ENCODE results near the gene NRL.

NRL gene

DNA sequence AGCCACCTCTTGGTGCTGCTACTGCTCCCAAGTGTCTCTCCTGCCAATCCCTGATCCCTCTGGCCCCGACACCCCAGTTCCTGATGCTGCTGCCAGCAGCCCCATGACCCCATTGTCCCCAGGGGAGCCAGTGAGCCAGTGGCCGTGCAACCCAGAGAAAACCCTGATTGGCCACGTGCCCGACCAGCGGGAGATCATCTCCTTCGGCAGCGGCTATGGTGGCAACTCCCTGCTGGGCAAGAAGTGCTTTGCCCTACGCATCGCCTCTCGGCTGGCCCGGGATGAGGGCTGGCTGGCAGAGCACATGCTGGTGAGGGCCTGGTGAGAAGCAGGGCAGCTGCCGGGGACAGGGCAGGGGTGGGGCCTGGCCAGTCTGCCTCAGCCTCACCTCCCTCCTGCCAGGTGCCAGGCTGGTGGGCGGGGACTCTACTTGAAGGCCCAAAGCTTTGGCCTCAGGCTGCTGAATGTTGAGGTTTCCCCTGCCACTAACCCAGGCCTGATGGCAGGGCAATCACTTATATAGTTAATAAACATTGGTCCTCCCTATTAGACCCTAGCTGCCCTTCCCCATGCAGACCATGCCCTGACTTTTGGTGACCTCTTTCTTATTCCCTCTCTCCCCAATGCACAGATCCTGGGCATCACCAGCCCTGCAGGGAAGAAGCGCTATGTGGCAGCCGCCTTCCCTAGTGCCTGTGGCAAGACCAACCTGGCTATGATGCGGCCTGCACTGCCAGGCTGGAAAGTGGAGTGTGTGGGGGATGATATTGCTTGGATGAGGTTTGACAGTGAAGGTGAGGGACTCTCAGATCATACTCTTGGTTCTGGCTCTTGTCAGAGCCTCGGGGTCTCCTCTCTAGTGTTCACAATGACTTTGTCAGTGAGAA lies 15.6 kb downstream of the NRL start:
- DNase-seq (ENCODE audit: low read depth) = no peak

DNA sequence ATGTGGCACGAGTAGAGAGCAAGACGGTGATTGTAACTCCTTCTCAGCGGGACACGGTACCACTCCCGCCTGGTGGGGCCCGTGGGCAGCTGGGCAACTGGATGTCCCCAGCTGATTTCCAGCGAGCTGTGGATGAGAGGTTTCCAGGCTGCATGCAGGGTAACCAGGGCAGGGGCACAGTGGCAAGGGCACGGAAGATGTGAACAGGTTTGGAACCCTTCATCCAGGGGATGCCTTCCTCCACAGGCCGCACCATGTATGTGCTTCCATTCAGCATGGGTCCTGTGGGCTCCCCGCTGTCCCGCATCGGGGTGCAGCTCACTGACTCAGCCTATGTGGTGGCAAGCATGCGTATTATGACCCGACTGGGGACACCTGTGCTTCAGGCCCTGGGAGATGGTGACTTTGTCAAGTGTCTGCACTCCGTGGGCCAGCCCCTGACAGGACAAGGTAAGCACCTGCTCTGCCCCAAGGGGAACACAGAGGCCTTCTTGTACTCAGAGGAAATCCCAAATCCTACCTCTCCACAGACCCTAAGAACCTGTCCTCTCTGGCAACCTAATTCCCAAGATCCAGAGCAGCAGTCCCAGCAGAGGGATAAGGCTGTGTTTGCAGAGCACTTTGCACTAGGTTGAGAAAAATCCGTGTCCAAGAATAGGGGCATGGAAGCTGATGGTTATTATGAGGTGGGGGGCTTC lies 16.4 kb downstream of the NRL start:
- DNase-seq (ENCODE audit: low read depth) = no peak

DNA sequence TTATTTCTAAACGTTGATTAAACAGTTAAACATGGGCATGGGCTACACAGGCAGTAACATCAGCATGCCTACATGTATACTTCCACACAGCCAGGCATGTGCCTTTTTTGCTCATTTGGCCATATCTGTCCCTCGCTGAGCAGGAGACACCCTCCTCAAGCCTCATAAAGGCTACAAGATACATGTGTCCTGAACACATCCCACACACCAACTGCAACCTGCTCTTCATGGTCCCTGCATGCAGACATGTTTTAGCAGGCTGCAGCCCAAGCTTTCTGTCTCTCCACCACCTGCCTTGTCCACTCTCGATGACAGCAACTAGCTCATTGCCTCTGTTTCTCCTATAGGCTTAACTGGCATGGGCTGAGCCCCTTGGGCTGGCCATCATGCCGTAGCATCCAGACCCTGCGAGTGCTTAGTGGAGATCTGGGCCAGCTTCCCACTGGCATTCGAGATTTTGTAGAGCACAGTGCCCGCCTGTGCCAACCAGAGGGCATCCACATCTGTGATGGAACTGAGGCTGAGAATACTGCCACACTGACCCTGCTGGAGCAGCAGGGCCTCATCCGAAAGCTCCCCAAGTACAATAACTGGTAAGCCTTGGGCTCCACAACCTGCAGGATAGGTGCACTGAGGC lies 18.1 kb downstream of the NRL start:
- no peak for DNase-seq (ENCODE audit: low read depth)

DNA sequence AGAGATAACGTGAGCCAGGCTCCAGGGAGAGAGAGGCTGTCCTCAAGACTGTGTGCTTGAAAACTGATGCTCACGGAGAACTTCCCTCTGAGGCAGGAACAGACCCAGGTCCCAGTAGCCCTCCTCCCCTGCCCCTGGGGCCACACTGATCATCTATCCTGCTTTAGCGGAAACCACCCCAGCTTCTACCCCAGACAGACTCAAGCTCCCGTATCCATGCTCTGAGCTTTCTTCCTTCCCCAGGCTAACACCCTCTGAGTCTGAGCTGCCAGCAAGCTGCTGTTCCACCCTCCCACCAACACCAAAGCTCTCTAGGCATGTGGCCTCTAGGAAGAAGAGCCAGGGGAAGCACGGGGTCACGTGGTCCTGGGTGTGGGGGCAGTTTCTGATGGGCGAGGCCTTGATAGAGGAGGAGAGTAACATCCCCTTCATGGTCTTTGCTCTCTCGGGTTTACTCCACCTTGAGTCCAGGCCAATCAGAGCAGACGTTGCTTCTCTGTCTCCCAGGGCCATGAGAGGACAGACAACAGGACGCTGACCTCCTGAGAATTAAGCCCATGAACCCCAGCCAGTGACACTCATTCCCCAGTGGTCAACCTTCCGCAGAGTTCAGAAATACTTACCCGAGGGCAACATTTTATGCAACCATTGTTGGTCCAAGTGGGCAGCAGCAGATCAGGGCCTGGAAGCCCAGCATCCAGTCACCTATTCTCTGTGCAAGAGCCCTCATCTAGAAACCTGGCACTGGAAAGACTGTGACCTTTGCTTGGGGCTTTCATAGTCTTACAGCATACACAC lies 19.3 kb downstream of the NRL start:
- DNase-seq (ENCODE audit: low read depth) = no peak

DNA sequence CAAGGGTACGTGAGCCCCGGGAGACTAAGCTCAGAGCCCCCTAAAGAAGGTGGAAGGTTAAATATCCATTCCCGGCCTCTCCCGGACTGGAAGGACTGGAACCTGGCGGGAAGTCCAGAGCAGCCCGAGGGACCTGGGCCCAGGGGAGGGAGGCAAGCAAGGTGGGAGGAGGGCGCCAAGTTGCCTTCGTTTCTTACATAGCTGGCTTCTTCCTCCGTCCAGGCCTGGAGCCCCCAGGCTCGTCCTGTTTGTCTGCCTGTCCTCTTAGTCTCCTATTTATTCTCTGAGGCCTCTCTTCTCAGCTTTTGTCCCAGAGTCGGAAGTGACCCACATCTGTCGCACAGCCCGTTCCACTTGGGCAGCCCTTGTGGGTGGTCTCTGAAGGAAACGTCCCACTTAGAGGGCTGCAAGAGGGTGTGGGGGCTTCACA lies 19.9 kb downstream of the NRL start:
- no peak for DNase-seq (ENCODE audit: low read depth)

DNA sequence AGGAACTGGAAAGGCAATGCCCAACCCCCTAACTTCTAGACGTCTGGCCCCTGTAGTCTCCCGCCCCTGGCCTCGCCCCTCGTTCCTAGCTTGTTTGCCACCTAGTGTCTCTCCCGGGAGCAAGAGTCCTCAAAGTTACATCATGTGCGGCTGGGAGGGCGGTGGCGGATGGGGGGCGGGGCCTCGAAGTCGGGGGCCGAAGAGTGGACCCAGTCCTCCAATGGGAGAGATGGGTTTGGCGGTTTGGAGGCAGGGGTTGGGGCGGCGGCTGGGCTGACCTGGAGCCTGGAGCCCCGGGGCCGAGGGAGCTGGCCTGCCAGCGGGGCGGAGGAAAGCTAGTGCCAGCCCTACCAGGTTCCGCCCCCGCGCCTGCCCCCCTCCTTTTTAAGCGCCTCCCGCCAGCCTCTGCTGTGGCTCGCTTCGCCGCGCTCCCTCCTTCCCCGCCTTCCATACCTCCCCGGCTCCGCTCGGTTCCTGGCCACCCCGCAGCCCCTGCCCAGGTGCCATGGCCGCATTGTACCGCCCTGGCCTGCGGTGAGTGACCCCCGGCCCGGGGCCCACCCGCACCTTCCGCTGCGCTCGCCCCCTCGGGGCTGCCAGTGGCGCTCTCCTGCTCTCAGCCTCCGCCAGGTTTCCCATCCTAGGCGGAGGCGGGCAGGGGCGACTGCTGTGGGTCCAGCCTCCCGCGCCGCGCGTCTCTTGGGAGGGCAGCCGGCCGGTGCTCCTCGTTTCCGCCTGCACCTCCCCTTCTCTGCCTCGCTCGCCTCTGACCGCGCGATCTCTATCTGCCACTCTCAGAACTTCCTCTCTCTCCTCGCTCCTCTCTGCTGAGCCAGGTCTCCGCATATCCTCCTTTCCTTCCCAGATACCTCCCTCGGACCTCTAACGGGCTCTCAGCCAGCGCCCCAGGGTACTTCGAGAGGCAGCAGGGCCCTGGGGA lies 20.6 kb downstream of the NRL start, which contains the start of gene PCK2:
Gene PCK2 (plus strand): TSS at position 411 of the 940 bp plus-strand sequence. CDS start 95 bp downstream, at position 506.
- peak; percentile 69 for DNase-seq (ENCODE audit: low read depth)

DNA sequence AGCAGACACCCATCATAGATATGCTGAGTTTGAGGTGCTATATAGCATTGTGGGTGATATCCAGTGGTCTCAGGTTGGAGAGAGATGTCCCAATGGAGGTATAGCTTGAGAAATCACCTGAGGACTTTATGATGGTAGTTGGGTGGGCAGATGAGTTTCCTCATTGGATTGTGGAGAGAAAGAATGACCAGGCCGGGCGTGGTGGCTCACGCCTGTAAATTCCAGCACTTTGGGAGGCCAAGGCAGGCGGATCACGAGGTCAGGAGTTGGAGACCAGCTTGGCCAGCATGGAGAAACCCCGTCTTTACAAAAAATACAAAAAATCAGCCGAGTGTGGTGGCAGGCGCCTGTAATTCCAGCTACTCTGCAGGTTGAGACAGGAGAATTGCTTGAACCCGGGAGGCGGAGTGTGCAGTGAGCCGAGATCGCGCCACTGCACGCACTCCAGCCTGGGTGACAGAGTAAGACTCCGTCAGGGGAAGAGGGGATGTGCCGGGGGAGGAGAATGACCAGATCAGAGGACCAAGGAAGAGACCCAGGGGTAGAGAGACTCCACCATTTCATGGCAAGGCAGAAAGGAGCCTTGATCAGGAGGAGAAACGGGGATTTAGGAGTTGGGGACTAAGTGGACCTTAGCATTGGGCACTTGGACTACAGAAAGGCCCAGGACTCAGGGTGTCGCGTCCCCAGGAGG lies 21.4 kb downstream of the NRL start:
- DNase-seq (ENCODE audit: low read depth) = no peak

DNA sequence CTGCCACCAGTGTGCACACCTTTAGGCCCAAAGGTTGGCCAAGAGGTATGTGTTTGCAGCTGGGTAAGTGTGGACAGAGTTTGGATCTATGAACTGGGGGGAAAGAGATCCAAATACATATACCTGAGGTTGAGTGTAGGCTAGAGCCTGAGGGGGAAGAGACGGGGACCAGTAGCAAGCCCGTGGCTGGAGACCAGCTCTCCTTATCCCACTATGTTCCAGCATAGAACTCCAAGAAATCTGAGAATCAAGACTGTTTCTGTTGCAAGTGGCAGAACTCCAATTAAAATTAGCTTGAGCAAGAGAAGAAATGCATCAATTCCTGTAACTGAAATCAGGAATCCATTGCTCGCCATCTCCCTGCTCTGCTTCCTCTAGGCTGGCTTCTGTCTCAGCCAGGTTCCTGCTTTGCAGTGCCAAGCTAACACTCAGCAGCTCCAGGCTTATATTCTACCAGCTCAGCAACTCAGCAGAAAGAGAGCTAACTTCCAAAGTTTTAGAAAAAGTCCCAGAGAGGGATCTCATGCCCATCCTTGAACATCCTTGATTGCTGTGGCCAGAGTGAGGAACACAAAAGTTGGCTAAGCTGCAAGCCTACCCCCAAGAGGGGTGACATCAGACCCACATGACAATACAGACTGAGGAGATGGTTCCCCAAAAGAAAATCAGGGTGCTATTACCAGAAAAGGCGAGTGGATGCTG lies 22.1 kb downstream of the NRL start:
- DNase-seq (ENCODE audit: low read depth) = no peak

DNA sequence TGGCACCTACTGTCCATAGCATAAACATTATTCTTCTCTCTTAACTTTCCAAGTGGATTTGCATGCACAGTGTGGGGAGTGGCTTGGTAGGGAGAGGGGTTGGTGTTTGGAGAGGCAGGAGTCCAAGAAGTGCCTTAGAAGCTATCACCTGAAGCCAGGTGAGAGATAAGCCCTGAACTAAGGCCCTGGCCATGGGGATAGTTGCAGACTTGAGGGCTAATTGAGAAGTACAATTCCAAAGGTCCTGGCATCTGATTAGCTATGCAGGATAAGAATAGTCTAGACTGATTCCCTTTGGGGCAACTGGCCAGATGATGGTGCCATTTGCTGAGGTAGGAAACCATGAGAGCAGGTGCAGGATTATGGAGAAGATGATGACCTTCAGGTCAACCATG lies 22.6 kb downstream of the NRL start:
- no peak for DNase-seq (ENCODE audit: low read depth)

DNA sequence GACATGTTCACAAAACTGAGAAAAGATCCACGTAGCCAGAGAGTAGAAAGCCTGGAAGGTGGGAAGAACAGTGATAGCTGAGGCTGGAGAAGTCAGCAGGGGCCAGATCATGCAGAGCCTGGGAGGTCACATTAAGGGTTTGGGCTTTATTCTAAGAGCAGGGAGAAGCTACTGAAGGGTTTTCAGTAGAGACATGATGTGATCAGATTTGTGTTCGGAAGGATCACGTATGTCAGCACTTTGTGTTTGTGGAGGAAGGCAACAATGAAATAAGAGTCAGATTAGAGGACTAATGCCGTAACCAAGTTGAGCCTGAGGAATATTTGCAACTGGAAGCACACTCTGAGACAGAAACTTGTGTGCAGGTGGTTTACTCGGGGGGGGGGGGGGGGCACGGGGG lies 24.9 kb downstream of the NRL start:
- no peak for DNase-seq (ENCODE audit: low read depth)

DNA sequence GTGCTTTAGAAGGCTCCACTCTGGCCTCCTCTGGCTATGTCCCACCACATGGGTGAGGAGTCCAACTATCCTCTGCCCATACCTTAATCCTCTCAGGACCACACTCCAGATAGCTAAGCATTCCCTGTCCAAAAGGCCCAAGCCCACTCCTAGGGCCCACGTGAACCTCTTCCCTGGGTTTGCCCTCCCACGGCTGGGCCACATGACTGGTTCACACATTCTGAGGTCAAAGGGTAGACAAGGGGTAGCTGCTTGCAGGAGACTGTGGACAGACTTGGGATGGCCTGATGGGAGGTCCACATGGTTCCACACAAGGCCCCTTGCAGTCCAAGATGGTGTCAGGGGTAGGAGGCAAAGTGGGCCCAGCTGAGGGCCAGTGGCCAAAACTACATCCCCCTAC lies 26.7 kb downstream of the NRL start:
- DNase-seq (ENCODE audit: low read depth) = no peak

DNA sequence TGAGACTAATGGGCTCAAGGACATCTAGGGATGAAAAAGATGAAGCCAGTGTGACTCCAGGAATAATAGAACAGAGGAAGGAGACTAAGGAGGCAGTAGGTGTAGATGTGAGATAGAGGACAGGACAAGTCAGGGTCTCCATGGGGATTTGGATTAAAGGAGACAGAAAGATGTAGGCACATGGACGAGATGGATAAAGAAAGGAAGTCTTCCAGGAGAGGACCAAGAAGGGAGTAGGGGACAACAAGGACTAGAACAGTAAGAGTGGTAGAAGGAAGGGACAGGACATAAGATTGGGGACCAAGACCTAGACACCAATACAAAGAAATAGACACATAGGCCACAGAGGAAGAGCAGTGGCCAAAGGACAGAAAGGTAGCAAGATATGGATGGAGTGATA lies 27.7 kb downstream of the NRL start:
- no peak for DNase-seq (ENCODE audit: low read depth)

DNA sequence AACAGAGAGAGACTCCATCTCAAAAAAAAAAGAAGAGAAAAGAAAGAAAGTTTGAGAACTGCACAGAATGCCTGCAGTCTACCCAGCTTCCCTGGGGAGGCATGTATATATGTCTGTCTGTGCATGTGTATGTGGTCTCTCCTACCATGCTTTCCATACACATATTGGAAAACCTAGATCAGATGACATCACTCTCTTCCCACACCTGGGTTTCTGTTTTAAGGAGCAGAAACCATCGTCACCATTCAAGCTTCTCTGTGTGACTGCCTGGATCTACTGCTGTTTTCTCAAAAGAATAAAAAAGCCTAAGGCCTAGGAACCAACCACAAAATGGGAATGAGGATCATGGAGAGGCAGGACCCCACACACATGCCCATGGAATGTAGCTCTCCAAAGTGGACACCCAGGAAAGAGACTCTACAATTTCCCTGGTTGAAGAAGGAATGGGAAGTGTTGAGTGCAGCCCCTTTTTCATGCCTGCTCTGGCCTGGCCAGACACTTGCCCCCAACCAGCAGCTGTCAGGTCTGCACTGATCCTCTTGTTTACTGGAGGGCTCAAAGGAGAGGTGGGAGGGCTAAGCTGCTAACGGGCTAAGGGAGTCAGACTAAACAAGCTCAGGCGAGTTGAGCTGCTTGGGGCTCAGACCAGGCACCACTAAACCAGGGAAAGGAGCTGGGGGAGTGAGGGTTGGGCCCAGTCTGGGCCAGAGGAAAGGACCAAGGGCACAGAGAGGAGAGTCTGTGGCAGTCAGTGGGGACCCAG lies 28.4 kb downstream of the NRL start:
- no peak for DNase-seq (ENCODE audit: low read depth)

DNA sequence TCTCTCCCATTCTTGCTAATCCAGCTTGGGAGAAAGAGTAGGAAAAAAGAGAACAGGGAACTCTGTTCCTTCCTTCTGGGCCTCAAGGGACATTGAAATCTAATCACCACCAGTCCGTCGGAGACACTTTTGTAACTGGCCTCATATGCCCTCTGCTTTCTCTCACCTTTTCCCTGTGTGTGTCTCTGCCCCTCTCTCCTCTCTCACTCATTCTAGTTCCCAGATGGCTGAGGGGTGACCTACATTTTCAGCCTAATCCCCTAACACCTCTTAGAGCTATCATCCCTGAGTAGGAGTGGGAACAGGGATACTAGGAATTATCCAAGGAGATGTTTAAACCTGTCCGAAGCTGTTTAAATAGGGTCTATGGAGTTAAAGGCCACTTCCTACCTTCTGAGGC lies 29.5 kb downstream of the NRL start:
- DNase-seq (ENCODE audit: low read depth) = no peak

DNA sequence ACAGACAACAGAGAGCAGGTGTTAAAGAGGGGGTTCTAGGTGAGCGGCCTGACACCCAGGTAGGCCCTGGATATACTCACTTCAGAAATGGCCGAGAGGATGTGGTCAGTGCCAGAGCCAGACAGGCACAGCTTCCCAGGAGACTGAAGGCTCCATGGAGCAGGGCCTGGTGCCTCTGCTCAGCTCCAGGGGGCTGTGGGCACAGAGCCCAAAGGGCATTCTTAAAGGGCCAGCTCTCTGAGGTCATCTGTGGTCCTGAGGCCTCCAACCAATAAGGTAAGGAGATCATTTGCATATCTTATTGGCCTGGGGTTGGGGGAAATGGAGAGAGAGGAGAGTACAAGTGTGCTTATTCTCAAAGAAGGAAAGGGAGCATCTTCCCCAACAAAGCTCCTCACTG lies 30.3 kb downstream of the NRL start:
- no peak for DNase-seq (ENCODE audit: low read depth)

DNA sequence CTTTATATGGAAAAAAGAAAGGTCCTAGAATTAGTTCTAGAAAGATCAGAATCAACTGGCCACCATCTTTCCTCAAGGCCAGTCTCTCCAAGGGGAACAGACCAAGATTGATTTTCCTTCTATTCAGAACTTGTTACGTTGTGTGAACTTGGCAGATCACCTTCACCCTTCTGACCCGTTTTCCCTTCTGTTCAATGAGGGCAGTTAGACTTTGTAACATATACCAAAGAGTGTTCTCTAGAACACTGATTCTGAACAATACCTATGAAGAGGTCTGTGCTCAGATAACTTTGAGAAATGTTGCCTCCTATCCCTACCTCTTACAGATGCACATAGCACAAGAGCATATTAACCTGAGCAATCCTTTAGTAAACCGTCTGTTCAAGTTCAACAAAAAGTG lies 31.3 kb downstream of the NRL start:
- no peak for DNase-seq (ENCODE audit: low read depth)

DNA sequence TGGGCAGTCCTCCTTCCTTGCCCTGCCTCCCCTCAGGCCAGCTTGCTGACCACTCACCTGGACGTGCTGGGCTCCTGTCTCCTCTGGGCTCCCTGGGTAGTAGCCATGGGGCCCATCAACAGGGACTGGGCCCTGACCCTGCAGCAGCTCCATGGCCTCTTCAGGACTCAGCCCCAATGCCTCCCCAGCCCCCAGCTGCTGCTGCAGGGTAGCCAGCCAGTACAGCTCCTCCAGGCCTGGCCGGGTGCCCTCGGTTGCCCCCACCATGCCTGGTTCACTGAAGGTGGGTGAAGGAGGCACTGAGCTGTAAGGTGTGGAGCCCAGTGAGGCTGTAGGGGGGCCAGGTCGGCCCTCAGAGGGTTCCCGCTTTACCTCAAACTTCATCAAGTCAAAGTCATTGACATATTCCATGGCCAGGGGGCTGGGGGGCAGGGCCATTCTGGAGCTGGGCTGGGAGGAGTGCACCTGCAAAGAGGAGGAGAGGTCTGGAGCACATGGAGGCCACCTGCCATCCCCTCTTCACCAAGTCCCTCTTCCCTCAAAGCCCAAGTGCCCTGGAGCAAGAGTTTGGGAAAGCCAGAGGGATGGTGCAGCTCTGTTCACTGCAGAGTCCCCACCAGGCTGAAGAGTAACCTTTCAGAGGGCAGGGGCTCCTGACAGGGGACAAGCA lies 32.2 kb downstream of the NRL start:
- DNase-seq (ENCODE audit: low read depth) = no peak

DNA sequence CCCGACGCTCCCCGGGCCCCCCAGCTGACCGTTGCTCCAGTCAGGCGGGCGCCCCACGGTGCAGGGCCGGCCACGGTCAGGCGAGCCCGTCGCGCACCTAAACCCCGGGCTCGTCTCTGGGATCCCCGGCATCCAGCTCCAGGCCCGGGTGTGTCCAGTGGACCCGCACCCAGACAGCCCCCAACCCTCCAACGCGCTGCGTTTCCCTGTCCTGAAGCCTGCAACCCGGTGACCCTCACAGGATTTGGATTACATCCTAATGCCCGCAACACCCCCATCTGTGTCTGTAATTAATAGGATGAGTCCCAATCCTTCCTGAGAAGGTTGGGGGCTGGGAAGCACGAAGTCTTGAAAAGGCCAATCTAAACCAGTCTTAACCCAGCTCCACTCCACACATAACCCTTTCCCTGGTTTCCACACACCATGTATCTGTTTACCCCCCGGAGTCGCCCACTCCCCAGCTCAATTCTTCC lies 33.0 kb downstream of the NRL start:
- DNase-seq (ENCODE audit: low read depth) = no peak

Measured in activated T-cell treated with anti-CD3 and anti-CD28 coated beads for 1 hour (primary cell).